GM23338 (cell line): ENCODE data around the gene ADAMTS14. TPM values are rescaled to one million over a fixed set of nuclear protein-coding genes. Genes with fewer than 3 reads are reported as not detected.

Experiments
- ETS1 ChIP-seq: IDR thresholded peaks from 2 replicates; pipeline ENCODE4 v1.6.1; 2016; ENCODE audit warnings: antibody characterized with exemption
- REST ChIP-seq: IDR thresholded peaks from one replicate; pipeline ENCODE4 v1.6.1; 2018; ENCODE audit warnings: antibody characterized with exemption; ENCODE audit not compliant: unreplicated experiment
- ZNF462 ChIP-seq: fragments of 250-450 bp; sonication (Bioruptor Pico); IDR thresholded peaks from 2 replicates; pipeline ENCODE4 v1.5.0; 2020; ENCODE audit warnings: mild to moderate bottlenecking, moderate library complexity
- polyA plus RNA-seq: library from polyadenylated mRNA; unstranded; fragments of >200 nt; fragmentation: Nextera tagmentation; extraction: Ambion mirVana; gene quantifications from 2 replicates; pipeline ENCODE4 v1.2.1, GENCODE V29; 2016
- total RNA-seq: library from RNA; depleted of rRNA; stranded (reverse); fragments of >200 nt; shearing (Covaris generic); gene quantifications from 2 replicates; pipeline ENCODE4 v1.2.3, GENCODE V29; 2014
- TF ChIP-seq, protein P1 (sequence below), 2 experiments: fragments of 200-600 bp in 1 of 2; sonication (generic) in 1 of 2; conservative IDR thresholded peaks; 2 replicates each; pipeline versions ENCODE4 v1.5.1 to v1.6.1; 2016 to 2017; ENCODE audit warnings: antibody characterized with exemption in 2 of 2, low read depth in 2 of 2, mild to moderate bottlenecking in 2 of 2, moderate library complexity in 1 of 2

ADAMTS14 gene
- total and polyA plus RNA-seq, 2 experiments from 2014 or later = 1.9 to 2.1 TPM

GRCh38 chr10:70740406-70741288 is 68.3 kb downstream of the ADAMTS14 start (continued):
- TF ChIP-seq ZNF462 (CRISPR knock-in tag) (no peak), REST (no peak), ETS1 (no peak)
- TF ChIP-seq, protein P1, sequence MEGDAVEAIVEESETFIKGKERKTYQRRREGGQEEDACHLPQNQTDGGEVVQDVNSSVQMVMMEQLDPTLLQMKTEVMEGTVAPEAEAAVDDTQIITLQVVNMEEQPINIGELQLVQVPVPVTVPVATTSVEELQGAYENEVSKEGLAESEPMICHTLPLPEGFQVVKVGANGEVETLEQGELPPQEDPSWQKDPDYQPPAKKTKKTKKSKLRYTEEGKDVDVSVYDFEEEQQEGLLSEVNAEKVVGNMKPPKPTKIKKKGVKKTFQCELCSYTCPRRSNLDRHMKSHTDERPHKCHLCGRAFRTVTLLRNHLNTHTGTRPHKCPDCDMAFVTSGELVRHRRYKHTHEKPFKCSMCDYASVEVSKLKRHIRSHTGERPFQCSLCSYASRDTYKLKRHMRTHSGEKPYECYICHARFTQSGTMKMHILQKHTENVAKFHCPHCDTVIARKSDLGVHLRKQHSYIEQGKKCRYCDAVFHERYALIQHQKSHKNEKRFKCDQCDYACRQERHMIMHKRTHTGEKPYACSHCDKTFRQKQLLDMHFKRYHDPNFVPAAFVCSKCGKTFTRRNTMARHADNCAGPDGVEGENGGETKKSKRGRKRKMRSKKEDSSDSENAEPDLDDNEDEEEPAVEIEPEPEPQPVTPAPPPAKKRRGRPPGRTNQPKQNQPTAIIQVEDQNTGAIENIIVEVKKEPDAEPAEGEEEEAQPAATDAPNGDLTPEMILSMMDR (conservative IDR thresholded peaks at IDR 0.05; ENCODE audit: low read depth in 2 of 2) = no peak
